Endothelial cell of umbilical vein (primary cell): ENCODE measurements around the gene MYH8. TPM values are rescaled to one million over a fixed set of nuclear protein-coding genes. Genes with fewer than 3 reads are reported as not detected.

Experiments
- BruUV-seq: library from RNA; stranded (reverse); fragments of 400-500 nt; replicated peaks from 2 replicates; lab custom pipeline; 2021; lab: Mats Ljungman, UMichigan
- CTCF ChIA-PET: fragments of 300-600, 350-600 bp; sonication (Branson Sonifier 250); formaldehyde crosslinking; loops from one replicate; lab custom pipeline; 2021; ENCODE audit warnings: antibody characterized with exemption, inconsistent platforms; lab: Charles Lee
- POLR2A ChIA-PET: fragments of 300-600, 350-600 bp; sonication (Branson Sonifier 250); formaldehyde crosslinking; loops from one replicate; lab custom pipeline; 2021; ENCODE audit warnings: antibody characterized with exemption, inconsistent platforms; lab: Charles Lee
- DNase-seq: peaks from one replicate; pipeline ENCODE4 v3.0.0-alpha.2; 2011; ENCODE audit warnings: low read depth, low spot score
- FAIRE-seq: peaks from 2 replicates; lab custom pipeline; 2011; peaks lifted over from hg19 to GRCh38; lab: Jason Lieb, UNC
- H2AFZ ChIP-seq: 2 replicates; pipeline ENCODE4 v1.6.0; 2012; ENCODE audit warnings: low read depth, low read length, control low read depth, inconsistent platforms
- H3K27ac ChIP-seq: 2 replicates; pipeline ENCODE4 v1.5.1; 2011; ENCODE audit warnings: low read depth, mild to moderate bottlenecking, control low read depth, low read length, moderate library complexity; ENCODE audit not compliant: insufficient read depth
- H3K27me3 ChIP-seq, 2 experiments: 2 replicates each; pipeline versions ENCODE4 v1.6.0 to v1.6.1; 2011; ENCODE audit warnings: low read length in 2 of 2, mixed read lengths in 1 of 2; ENCODE audit not compliant: control insufficient read depth in 2 of 2, insufficient read depth in 2 of 2
- H3K36me3 ChIP-seq, 2 experiments: 2 replicates in 1 of 2; 3 replicates in 1 of 2; pipeline ENCODE4 v1.5.1; 2011; ENCODE audit warnings: low read length in 2 of 2, mild to moderate bottlenecking in 1 of 2, moderate library complexity in 1 of 2; ENCODE audit not compliant: control insufficient read depth in 2 of 2, insufficient read depth in 2 of 2; ENCODE audit errors: extremely low read depth in 1 of 2
- H3K4me1 ChIP-seq: 3 replicates; pipeline ENCODE4 v1.5.1; 2011; ENCODE audit warnings: mild to moderate bottlenecking, low read length; ENCODE audit not compliant: control insufficient read depth, insufficient read depth; ENCODE audit errors: extremely low read depth
- H3K4me2 ChIP-seq: 2 replicates; pipeline ENCODE4 v1.6.1; 2011; ENCODE audit warnings: low read length, control low read depth, mixed read lengths; ENCODE audit not compliant: insufficient read depth
- H3K4me3 ChIP-seq, 3 experiments: fragments of 200-600 bp in 1 of 3; sonication (generic), shearing (Covaris generic) in 1 of 3; replicated peaks in 1 of 3; 2 replicates each; pipeline ENCODE4 v1.5.1; 2011 to 2016; ENCODE audit warnings: control low read depth in 3 of 3, low read length in 3 of 3, mild to moderate bottlenecking in 2 of 3, inconsistent platforms in 1 of 3, low read depth in 1 of 3, moderate library complexity in 1 of 3; ENCODE audit not compliant: insufficient read depth in 1 of 3
- H3K79me2 ChIP-seq: 2 replicates; pipeline ENCODE4 v1.6.0; 2012; ENCODE audit warnings: low read length, inconsistent platforms; ENCODE audit not compliant: control insufficient read depth, insufficient read depth
- H3K9ac ChIP-seq: replicated peaks from 2 replicates; pipeline ENCODE3; 2011; ENCODE audit warnings: low read length, control low read depth; ENCODE audit not compliant: insufficient read depth; ENCODE audit errors: extremely low read depth
- H3K9me1 ChIP-seq: replicated peaks from 3 replicates; pipeline ENCODE4 v1.6.0; 2011; ENCODE audit warnings: mild to moderate bottlenecking, low read length; ENCODE audit not compliant: control insufficient read depth, insufficient read depth; ENCODE audit errors: extremely low read depth
- H3K9me3 ChIP-seq: replicated peaks from 2 replicates; pipeline ENCODE4 v1.5.1; 2012; ENCODE audit warnings: low read length, inconsistent platforms; ENCODE audit not compliant: control insufficient read depth, insufficient read depth
- H4K20me1 ChIP-seq: replicated peaks from 2 replicates; pipeline ENCODE3; 2011; ENCODE audit warnings: mild to moderate bottlenecking, low read length; ENCODE audit not compliant: control insufficient read depth, insufficient read depth; ENCODE audit errors: extremely low read depth
- EZH2 ChIP-seq: IDR thresholded peaks from 2 replicates; pipeline ENCODE4 v1.6.1; 2012; ENCODE audit warnings: borderline replicate concordance, low read depth, mild to moderate bottlenecking, moderate library complexity, low read length, inconsistent platforms; ENCODE audit not compliant: severe bottlenecking
- FOS ChIP-seq: IDR thresholded peaks from 2 replicates; pipeline ENCODE4 v1.6.1; 2011; ENCODE audit warnings: mild to moderate bottlenecking, low read length, moderate library complexity, borderline replicate concordance; ENCODE audit not compliant: insufficient read depth
- GATA2 ChIP-seq: IDR thresholded peaks from 2 replicates; pipeline ENCODE4 v1.7.0; 2011; ENCODE audit warnings: low read depth, mild to moderate bottlenecking, moderate library complexity, mixed read lengths, low read length; ENCODE audit not compliant: insufficient read length, insufficient read depth
- JUN ChIP-seq: IDR thresholded peaks from 2 replicates; pipeline ENCODE4 v1.6.1; 2011; ENCODE audit warnings: borderline replicate concordance, low read depth; ENCODE audit not compliant: insufficient read length, insufficient read depth
- MYC ChIP-seq: IDR thresholded peaks from one replicate; pipeline ENCODE4 v1.6.1; 2011; ENCODE audit warnings: mild to moderate bottlenecking, low read depth, low read length
- POLR2A ChIP-seq: IDR thresholded peaks from 2 replicates; pipeline ENCODE4 v1.6.1; 2012; ENCODE audit warnings: low read depth, mild to moderate bottlenecking, control low read depth, low read length
- POLR2AphosphoS5 ChIP-seq: IDR thresholded peaks from 2 replicates; pipeline ENCODE4 v1.6.1; 2012; ENCODE audit warnings: low read depth, mild to moderate bottlenecking, control low read depth, low read length, moderate library complexity; ENCODE audit not compliant: insufficient read depth
- dilution Hi-C: fragments of 300-500 bp; cut with MboI; formaldehyde crosslinking; loops from one replicate; pipeline ENCODE4 v1.15.0; 2019; ENCODE audit warnings: low sequenced_read_pairs; ENCODE audit not compliant: extremely low pct_ligation_motif_present
- intact Hi-C: fragments of 100-400 bp; cut with micrococcal nuclease; formaldehyde crosslinking; loops from one replicate; pipeline ENCODE4 v1.10.0; 2022
- polyA plus RNA-seq, 4 experiments: library from polyadenylated mRNA; depleted of rRNA in 3 of 4; stranded (reverse) in 3 of 4; unstranded in 1 of 4; fragments of >200 nt; gene quantifications; 2 replicates each; pipeline versions ENCODE4 v1.2.1 to v1.2.3, GENCODE V29; 2011 to 2012; ENCODE audit warnings: missing spikeins in 1 of 4
- total RNA-seq: library from RNA; stranded (reverse); gene quantifications from 2 replicates; pipeline ENCODE4 v1.2.3, GENCODE V29; 2021
- TF ChIP-seq, protein P1 (sequence below), 2 donors: IDR thresholded peaks; 1 replicate in 1 of 2; 2 replicates in 1 of 2; pipeline ENCODE4 v1.5.1; 2011; ENCODE audit warnings: low read length in 2 of 2, mild to moderate bottlenecking in 2 of 2, moderate library complexity in 2 of 2, control low read depth in 1 of 2, inconsistent platforms in 1 of 2, low read depth in 1 of 2; ENCODE audit not compliant: insufficient read depth in 1 of 2; ENCODE audit errors: extremely low read depth in 1 of 2
- TF ChIP-seq, protein P2 (sequence below): IDR thresholded peaks from 2 replicates; pipeline ENCODE4 v1.6.1; 2011; ENCODE audit not compliant: insufficient read depth, insufficient read length

The MYH8 gene
- total and polyA plus RNA-seq, 2 donors (not counting 3 experiments of a cell fraction or from before 2014, with no cell fraction given): not detected

DNA sequence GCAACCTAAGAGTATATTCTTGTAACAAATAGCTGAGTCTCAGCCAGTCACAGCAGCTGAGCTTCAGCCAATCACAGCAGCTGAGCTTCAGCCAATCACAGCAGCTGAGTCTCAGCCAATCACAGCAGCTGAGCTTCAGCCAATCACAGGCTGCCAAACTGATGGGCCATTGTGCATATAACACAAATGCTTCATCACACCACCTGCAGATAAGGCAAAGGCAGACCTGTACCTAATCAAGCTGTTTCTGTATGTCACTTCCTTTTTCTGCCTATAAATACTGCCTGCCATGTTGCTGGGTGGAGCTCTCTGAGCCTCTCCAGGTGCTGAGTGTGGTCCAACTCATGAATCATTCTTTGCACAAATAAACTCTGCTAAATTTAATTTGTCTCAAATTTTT, 68.9 kb downstream of the MYH8 start:
- dilution Hi-C loops: no loop called here
- CTCF ChIA-PET: no interaction called here

More for the DNA sequence above, 68.9 kb downstream of the MYH8 start:
- Histone ChIP-seq H3K27me3 (no peaks in the 10 kb centered on the region), H3K9me1 (no peaks in the 10 kb centered on the region), H3K36me3 (no peaks in the 10 kb centered on the region), H3K4me3 (no peak overlapping the region), H2AFZ (no peak overlapping the region), H4K20me1 (no peaks in the 10 kb centered on the region), H3K9ac (no peak overlapping the region), H3K79me2 (no peaks in the 10 kb centered on the region), H3K4me1 (no peaks in the 10 kb centered on the region), H3K27ac (no peak overlapping the region), H3K9me3 (peaks cover 2% of the 10 kb centered on the region), H3K4me2 (no peak overlapping the region)
- TF ChIP-seq, protein P1, sequence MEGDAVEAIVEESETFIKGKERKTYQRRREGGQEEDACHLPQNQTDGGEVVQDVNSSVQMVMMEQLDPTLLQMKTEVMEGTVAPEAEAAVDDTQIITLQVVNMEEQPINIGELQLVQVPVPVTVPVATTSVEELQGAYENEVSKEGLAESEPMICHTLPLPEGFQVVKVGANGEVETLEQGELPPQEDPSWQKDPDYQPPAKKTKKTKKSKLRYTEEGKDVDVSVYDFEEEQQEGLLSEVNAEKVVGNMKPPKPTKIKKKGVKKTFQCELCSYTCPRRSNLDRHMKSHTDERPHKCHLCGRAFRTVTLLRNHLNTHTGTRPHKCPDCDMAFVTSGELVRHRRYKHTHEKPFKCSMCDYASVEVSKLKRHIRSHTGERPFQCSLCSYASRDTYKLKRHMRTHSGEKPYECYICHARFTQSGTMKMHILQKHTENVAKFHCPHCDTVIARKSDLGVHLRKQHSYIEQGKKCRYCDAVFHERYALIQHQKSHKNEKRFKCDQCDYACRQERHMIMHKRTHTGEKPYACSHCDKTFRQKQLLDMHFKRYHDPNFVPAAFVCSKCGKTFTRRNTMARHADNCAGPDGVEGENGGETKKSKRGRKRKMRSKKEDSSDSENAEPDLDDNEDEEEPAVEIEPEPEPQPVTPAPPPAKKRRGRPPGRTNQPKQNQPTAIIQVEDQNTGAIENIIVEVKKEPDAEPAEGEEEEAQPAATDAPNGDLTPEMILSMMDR (IDR thresholded peaks at IDR 0.05; ENCODE audit: extremely low read depth in 1 of 2, insufficient read depth in 1 of 2, low read depth in 1 of 2, low read length in 2 of 2): no peak
- TF ChIP-seq EZH2: no peak
- no peak for TF ChIP-seq JUN
- no peak for TF ChIP-seq GATA2
- TF ChIP-seq MYC: no peak
- no peak for TF ChIP-seq FOS
- TF ChIP-seq POLR2AphosphoS5: no peak
- TF ChIP-seq, protein P2, sequence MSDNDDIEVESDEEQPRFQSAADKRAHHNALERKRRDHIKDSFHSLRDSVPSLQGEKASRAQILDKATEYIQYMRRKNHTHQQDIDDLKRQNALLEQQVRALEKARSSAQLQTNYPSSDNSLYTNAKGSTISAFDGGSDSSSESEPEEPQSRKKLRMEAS: no peak
- TF ChIP-seq POLR2A: no peak
- FAIRE-seq (no peak), DNase-seq (no peak)
- intact Hi-C loops: no loop called here
- no TSS peak for BruUV-seq
- POLR2A ChIA-PET: no interaction called here
